NB4 (cell line): ENCODE results near the gene NUDT3.
"Not testable (repeated sequence)": the region's sequence is repeated elsewhere in the genome, so short reads cannot be mapped to it uniquely, and the experiment has no call there.

Source experiments
- DNase-seq: peaks from one replicate; pipeline ENCODE4 v3.0.0; 2010; ENCODE audit warnings: low read depth
- H3K4me3 ChIP-seq: one replicate; pipeline ENCODE4 v1.5.1; 2011; ENCODE audit warnings: mild to moderate bottlenecking, low read depth, low read length, moderate library complexity
- MYC ChIP-seq: IDR thresholded peaks from 2 replicates; pipeline ENCODE4 v1.6.1; 2011; ENCODE audit warnings: low read depth, low read length
- POLR2A ChIP-seq: IDR thresholded peaks from 2 replicates; pipeline ENCODE4 v1.6.1; 2011; ENCODE audit warnings: mild to moderate bottlenecking; ENCODE audit not compliant: insufficient read length; ENCODE audit errors: extremely low read depth
- TF ChIP-seq, protein P1 (sequence below): IDR thresholded peaks from 2 replicates; pipeline ENCODE4 v1.6.1; 2011; ENCODE audit warnings: low read depth, low read length
- TF ChIP-seq, protein P2 (sequence below): IDR thresholded peaks from one replicate; pipeline ENCODE4 v1.5.1; 2012; ENCODE audit warnings: low read depth, low read length

NUDT3 gene

DNA sequence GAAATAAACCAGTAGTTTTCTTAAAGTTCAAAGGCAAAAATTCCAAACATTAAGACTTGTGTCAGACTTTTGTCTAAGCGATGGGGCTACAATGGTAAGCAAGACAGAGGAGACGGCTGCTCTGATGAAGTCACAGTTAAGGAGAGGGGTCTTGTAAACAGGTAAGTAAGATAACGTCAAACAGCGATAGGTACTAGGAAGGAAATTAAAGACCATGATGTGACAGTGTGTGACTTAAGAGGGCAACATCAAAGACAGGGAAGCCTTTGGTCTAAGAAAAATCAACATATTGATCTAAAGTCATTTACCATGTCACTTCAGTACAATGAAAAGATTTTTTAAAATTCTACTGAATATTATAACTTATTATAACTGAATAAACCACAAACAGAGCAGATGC is 23.1 kb downstream of the NUDT3 start:
- DNase-seq: no peak
- H3K4me3 ChIP-seq: no peak overlapping the region
- no peak for TF ChIP-seq MYC
- no peak for TF ChIP-seq POLR2A
- TF ChIP-seq, protein P1, sequence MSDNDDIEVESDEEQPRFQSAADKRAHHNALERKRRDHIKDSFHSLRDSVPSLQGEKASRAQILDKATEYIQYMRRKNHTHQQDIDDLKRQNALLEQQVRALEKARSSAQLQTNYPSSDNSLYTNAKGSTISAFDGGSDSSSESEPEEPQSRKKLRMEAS: no peak
- TF ChIP-seq, protein P2, sequence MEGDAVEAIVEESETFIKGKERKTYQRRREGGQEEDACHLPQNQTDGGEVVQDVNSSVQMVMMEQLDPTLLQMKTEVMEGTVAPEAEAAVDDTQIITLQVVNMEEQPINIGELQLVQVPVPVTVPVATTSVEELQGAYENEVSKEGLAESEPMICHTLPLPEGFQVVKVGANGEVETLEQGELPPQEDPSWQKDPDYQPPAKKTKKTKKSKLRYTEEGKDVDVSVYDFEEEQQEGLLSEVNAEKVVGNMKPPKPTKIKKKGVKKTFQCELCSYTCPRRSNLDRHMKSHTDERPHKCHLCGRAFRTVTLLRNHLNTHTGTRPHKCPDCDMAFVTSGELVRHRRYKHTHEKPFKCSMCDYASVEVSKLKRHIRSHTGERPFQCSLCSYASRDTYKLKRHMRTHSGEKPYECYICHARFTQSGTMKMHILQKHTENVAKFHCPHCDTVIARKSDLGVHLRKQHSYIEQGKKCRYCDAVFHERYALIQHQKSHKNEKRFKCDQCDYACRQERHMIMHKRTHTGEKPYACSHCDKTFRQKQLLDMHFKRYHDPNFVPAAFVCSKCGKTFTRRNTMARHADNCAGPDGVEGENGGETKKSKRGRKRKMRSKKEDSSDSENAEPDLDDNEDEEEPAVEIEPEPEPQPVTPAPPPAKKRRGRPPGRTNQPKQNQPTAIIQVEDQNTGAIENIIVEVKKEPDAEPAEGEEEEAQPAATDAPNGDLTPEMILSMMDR: no peak

DNA sequence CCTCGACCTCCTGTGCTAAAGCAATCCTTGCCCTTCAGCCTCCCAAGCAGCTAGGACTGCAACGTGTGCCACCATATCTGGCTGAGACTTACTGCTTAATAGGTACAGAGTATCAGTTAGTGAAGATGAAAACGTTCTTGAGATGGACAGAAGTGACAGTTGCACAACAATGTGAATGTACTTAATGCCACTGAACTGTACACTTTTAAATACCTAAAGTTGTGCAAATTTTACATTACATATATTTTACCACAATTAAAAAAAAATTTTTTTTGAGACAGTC is 25.9 kb downstream of the NUDT3 start:
- TF ChIP-seq POLR2A (no peak), MYC (no peak)
- TF ChIP-seq, protein P1: no peak
- TF ChIP-seq, protein P2: no peak
- DNase-seq: peak; percentile 50
- no peak overlapping the region for H3K4me3 ChIP-seq

DNA sequence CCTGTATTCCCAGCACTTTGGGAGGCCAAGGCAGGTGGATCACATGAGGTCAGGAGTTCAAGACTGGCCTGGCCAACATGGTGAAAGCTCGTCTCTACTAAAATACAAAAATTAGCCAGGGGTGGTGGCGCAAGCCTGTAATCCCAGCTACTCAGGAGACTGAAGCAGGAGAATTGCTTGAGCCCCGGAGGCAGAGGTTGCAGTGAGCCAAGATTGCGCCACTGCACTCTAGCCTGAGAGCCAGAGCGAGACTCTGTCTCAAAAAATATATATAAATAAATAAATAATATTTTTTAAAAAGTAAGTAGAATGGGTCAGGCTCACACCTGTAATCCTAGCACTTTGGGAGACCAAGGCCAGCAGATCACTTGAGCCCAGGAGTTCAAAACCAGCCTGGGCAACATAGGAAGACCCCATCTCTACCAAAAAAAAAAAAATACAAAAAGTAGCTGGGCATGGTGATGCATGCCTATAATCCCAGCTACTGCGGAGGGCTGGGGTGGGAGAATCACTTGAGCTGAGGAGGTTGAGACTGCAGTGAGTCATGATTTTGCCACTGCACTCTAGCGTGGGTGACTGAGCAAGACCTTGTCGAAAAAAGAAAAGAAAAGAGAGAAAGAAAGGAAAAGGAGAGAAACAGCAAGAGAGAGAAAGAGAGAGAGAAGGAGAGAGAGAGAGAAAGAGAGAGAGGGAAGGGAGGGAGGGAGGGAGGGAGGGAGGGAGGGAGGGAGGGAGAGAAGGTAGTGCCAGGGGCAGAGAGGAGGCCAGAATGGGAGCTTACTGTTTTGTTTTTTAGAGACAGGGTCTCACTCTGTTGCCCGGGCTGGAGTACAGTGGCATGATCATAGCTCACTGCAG is 26.5 kb downstream of the NUDT3 start:
- DNase-seq: peak; percentile 84
- not testable (repeated sequence) for H3K4me3 ChIP-seq

DNA sequence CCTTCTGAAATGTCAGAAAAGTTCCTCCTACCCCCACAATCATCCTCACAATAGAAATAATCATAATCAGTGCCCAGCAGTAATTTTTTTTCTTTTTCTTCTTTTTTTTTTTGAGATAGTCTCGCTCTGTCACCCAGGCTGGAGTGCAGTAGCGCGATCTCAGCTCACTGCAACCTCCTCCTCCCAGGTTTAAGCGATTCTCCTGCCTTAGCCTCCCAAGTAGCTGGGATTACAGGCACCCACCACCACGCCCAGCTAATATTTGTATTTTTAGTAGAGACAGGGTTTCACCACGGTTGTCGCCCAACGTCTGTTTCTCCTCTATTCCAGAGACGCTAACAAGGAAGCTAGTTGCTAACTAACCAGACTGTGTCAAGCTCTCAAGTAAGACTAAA is 28.8 kb downstream of the NUDT3 start:
- H3K4me3 ChIP-seq: peak overlapping the region; percentile 37
- peak; percentile 35 for DNase-seq

DNA sequence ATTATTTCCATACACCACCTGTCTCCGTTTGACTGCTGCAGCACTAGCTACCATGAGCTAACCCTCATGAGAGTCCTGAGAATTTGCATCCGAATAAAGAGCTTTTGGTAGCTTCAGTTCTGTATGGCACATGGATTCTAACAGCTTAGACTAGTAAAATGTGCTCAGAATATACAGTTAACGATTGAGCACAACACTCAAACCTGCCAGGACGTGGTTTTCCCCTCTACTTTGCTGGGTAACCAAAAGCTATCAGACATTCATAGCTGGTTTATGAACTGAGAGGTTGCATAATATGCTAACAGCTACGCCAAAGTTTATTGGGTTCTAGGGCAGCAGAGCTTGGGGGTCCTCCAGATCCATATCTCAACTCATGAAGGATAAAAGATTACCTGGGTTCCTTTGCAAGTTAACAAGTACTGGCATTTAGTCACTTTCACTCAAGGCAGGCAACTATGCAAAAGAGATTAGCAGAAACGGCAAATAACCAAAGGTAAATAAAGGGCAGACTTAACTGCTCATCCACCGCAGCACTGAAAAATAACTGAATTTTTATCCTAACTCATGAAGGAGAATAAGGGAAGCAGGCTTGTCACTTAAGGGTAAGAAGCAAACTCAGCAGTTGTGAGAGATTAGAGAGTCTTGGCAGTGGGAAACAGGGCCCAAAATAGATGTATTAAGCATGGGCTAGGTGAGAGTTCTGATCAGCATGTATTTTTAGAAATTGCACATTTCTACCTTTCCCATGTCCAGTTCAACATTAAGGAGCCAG is 29.4 kb downstream of the NUDT3 start:
- DNase-seq: peak; percentile 85
- H3K4me3 ChIP-seq: peak overlapping the region; percentile 37
- TF ChIP-seq, protein P1: peak; percentile 41
- no peak for TF ChIP-seq MYC
- no peak for TF ChIP-seq POLR2A
- TF ChIP-seq, protein P2: no peak

DNA sequence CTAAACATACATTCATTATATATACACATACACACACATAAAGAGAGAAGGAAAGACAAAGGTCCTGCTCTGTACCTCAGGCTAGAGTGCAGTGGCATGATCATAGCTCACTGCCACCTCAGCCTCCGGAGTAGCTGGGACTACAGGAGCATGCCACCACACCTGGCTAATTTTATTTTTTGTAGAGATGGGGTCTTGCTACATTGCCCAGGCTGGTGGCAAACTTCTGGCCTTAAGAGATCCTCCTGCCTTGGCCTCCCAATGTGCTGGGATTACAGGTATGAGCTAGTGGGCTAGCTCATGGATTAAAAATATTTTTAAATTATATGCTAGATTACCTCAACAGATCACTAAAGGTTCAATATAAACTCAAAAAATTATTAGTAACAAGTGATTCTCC is 30.3 kb downstream of the NUDT3 start:
- no peak for DNase-seq
- H3K4me3 ChIP-seq: no peak overlapping the region
- TF ChIP-seq MYC (no peak), POLR2A (no peak)
- TF ChIP-seq, protein P1: no peak
- TF ChIP-seq, protein P2: no peak

DNA sequence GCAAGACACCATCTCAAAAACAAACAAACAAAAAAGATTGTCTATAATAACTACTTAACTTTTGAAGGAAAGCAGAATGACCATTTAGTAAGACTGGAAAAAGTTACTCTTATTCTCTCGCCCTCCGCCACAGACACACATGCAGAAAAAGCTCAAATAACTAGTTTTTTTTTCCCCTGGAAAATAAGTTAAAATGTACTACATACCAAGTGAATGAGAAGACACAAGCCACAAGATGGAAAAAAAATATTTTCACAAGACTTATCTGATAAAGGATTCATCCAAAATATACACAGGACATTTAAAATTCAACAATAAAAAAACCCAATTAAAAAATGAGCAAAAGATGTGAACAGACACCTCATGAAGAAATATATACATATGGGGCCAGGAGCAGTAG is 31.9 kb downstream of the NUDT3 start:
- TF ChIP-seq, protein P2: no peak
- TF ChIP-seq, protein P1: no peak
- TF ChIP-seq POLR2A: no peak
- no peak for TF ChIP-seq MYC
- no peak overlapping the region for H3K4me3 ChIP-seq
- DNase-seq: no peak
